Stimulated activated memory B cell treated with anti-CD40 and anti-IgM and Interleukin-4, amounts not matched to agents 10 μg/mL and 1 μg/mL and 100 μg/mL, for 72 hours (primary cell): Measurements from ENCODE around the gene IGSF3.

Experiments
- ATAC-seq: fragments of 150-1000 bp; cut with Tn5 transposase; 2 replicates; pipeline ENCODE4 v1.10.0; 2021
- H3K27ac Mint-ChIP-seq: one replicate; pipeline ENCODE4 v1.8.0; 2022; ENCODE audit warnings: mild to moderate bottlenecking, mixed read lengths
- H3K27me3 Mint-ChIP-seq: one replicate; pipeline ENCODE4 v1.8.0; 2022; ENCODE audit warnings: mixed read lengths
- H3K36me3 Mint-ChIP-seq: one replicate; pipeline ENCODE4 v1.8.0; 2022; ENCODE audit warnings: mixed read lengths
- H3K4me1 Mint-ChIP-seq: one replicate; pipeline ENCODE4 v1.8.0; 2022; ENCODE audit warnings: mixed read lengths
- H3K4me3 Mint-ChIP-seq: one replicate; pipeline ENCODE4 v1.8.0; 2022; ENCODE audit warnings: mild to moderate bottlenecking, moderate library complexity, mixed read lengths
- H3K9me3 Mint-ChIP-seq: one replicate; pipeline ENCODE4 v1.8.0; 2022; ENCODE audit warnings: mixed read lengths

Gene IGSF3

GRCh38 chr1:116667575-116668105, at the start of gene IGSF3:
Gene IGSF3 (minus strand): TSS chr1:116667733. CDS start chr1:116666326, 1,407 bp downstream.
- Mint-ChIP-seq H3K4me1 (peaks cover 16% of the 10 kb centered on the region), H3K4me3 (peak within 1 kb of the TSS; percentile 77), H3K27ac (no peak within 1 kb of the TSS), H3K27me3 (peaks cover 53% of the 10 kb centered on the region), H3K9me3 (no peaks in the 10 kb centered on the region), H3K36me3 (peaks cover 22% of the 10 kb centered on the region)
- peak; percentile 79 for ATAC-seq

GRCh38 chr1:116717318-116717717, 49.8 kb upstream of the IGSF3 start:
- no peak overlapping the region for H3K27ac Mint-ChIP-seq
- H3K27me3 Mint-ChIP-seq, result no peaks in the 10 kb centered on the region
- no peak for ATAC-seq
- H3K4me3 Mint-ChIP-seq, result no peak overlapping the region
- no peaks in the 10 kb centered on the region for H3K36me3 Mint-ChIP-seq
- peaks cover 5% of the 10 kb centered on the region for H3K4me1 Mint-ChIP-seq
- no peaks in the 10 kb centered on the region for H3K9me3 Mint-ChIP-seq

- ATAC-seq, result no peak
- Mint-ChIP-seq H3K4me3 (no peak overlapping the region), H3K27me3 (no peaks in the 10 kb centered on the region), H3K4me1 (peaks cover 5% of the 10 kb centered on the region), H3K36me3 (no peaks in the 10 kb centered on the region), H3K9me3 (no peaks in the 10 kb centered on the region), H3K27ac (no peak overlapping the region)
These were observed 48.9 kb upstream of the IGSF3 start for GRCh38 chr1:116716391-116716790.

- Mint-ChIP-seq H3K9me3 (no peaks in the 10 kb centered on the region), H3K36me3 (no peaks in the 10 kb centered on the region), H3K4me1 (peaks cover 5% of the 10 kb centered on the region), H3K27ac (no peak overlapping the region), H3K4me3 (no peak overlapping the region), H3K27me3 (peaks cover 19% of the 10 kb centered on the region)
- no peak for ATAC-seq
These were observed 45.9 kb upstream of the IGSF3 start for GRCh38 chr1:116713474-116713873.

GRCh38 chr1:116712510-116712909, 45.0 kb upstream of the IGSF3 start:
- no peak for ATAC-seq
- Mint-ChIP-seq H3K4me3 (no peak overlapping the region), H3K27me3 (peaks cover 29% of the 10 kb centered on the region), H3K27ac (no peak overlapping the region), H3K4me1 (peaks cover 5% of the 10 kb centered on the region), H3K36me3 (no peaks in the 10 kb centered on the region), H3K9me3 (no peaks in the 10 kb centered on the region)

GRCh38 chr1:116711263-116711840, 43.8 kb upstream of the IGSF3 start:
- H3K27ac Mint-ChIP-seq, result no peak overlapping the region
- no peaks in the 10 kb centered on the region for H3K36me3 Mint-ChIP-seq
- H3K4me3 Mint-ChIP-seq, result no peak overlapping the region
- ATAC-seq, result peak; percentile 51
- H3K9me3 Mint-ChIP-seq, result no peaks in the 10 kb centered on the region
- H3K4me1 Mint-ChIP-seq, result peaks cover 5% of the 10 kb centered on the region
- peaks cover 33% of the 10 kb centered on the region for H3K27me3 Mint-ChIP-seq

- Mint-ChIP-seq H3K27me3 (peaks cover 33% of the 10 kb centered on the region), H3K27ac (no peak overlapping the region), H3K9me3 (no peaks in the 10 kb centered on the region), H3K4me3 (no peak overlapping the region), H3K36me3 (no peaks in the 10 kb centered on the region), H3K4me1 (peaks cover 5% of the 10 kb centered on the region)
- no peak for ATAC-seq
These were observed 43.1 kb upstream of the IGSF3 start for GRCh38 chr1:116710420-116711262.

GRCh38 chr1:116709666-116710167, 42.2 kb upstream of the IGSF3 start:
- no peaks in the 10 kb centered on the region for H3K9me3 Mint-ChIP-seq

GRCh38 chr1:116708255-116708900, 40.8 kb upstream of the IGSF3 start:
- no peak for ATAC-seq
- Mint-ChIP-seq H3K9me3 (no peaks in the 10 kb centered on the region), H3K36me3 (no peaks in the 10 kb centered on the region), H3K27me3 (peaks cover 33% of the 10 kb centered on the region), H3K4me3 (no peak overlapping the region), H3K4me1 (peaks cover 5% of the 10 kb centered on the region), H3K27ac (no peak overlapping the region)

More at GRCh38 chr1:116709666-116710167, 42.2 kb upstream of the IGSF3 start:
- Mint-ChIP-seq H3K4me1 (peaks cover 5% of the 10 kb centered on the region), H3K4me3 (no peak overlapping the region), H3K36me3 (no peaks in the 10 kb centered on the region), H3K27ac (no peak overlapping the region), H3K27me3 (peaks cover 33% of the 10 kb centered on the region)
- ATAC-seq, result no peak

GRCh38 chr1:116706841-116707240, 39.3 kb upstream of the IGSF3 start:
- H3K27ac Mint-ChIP-seq, result no peak overlapping the region
- H3K27me3 Mint-ChIP-seq, result peaks cover 33% of the 10 kb centered on the region
- no peaks in the 10 kb centered on the region for H3K4me1 Mint-ChIP-seq
- H3K4me3 Mint-ChIP-seq, result no peak overlapping the region
- no peaks in the 10 kb centered on the region for H3K9me3 Mint-ChIP-seq
- no peaks in the 10 kb centered on the region for H3K36me3 Mint-ChIP-seq
- ATAC-seq, result no peak

GRCh38 chr1:116706123-116706522, 38.6 kb upstream of the IGSF3 start:
- Mint-ChIP-seq H3K9me3 (no peaks in the 10 kb centered on the region), H3K36me3 (no peaks in the 10 kb centered on the region), H3K4me3 (no peak overlapping the region), H3K4me1 (no peaks in the 10 kb centered on the region), H3K27me3 (peaks cover 33% of the 10 kb centered on the region), H3K27ac (no peak overlapping the region)
- no peak for ATAC-seq

- H3K27me3 Mint-ChIP-seq, result peaks cover 17% of the 10 kb centered on the region
- no peak overlapping the region for H3K4me3 Mint-ChIP-seq
- no peaks in the 10 kb centered on the region for H3K4me1 Mint-ChIP-seq
- H3K27ac Mint-ChIP-seq, result no peak overlapping the region
- H3K9me3 Mint-ChIP-seq, result no peaks in the 10 kb centered on the region
- no peaks in the 10 kb centered on the region for H3K36me3 Mint-ChIP-seq
- ATAC-seq, result no peak
These were observed 36.7 kb upstream of the IGSF3 start for GRCh38 chr1:116704278-116704677.

GRCh38 chr1:116699605-116700004, 32.1 kb upstream of the IGSF3 start:
- no peak for ATAC-seq
- Mint-ChIP-seq H3K27me3 (no peaks in the 10 kb centered on the region), H3K4me1 (no peaks in the 10 kb centered on the region), H3K27ac (no peak overlapping the region), H3K36me3 (no peaks in the 10 kb centered on the region), H3K4me3 (no peak overlapping the region), H3K9me3 (no peaks in the 10 kb centered on the region)

GRCh38 chr1:116698244-116698595, 30.7 kb upstream of the IGSF3 start:
- Mint-ChIP-seq H3K9me3 (peaks cover 2% of the 10 kb centered on the region), H3K4me3 (no peak overlapping the region), H3K27ac (no peak overlapping the region), H3K4me1 (no peaks in the 10 kb centered on the region), H3K27me3 (peaks cover 6% of the 10 kb centered on the region), H3K36me3 (no peaks in the 10 kb centered on the region)
- no peak for ATAC-seq

GRCh38 chr1:116697548-116698243, 30.2 kb upstream of the IGSF3 start:
- H3K36me3 Mint-ChIP-seq, result no peaks in the 10 kb centered on the region
- no peak overlapping the region for H3K4me3 Mint-ChIP-seq
- peaks cover 2% of the 10 kb centered on the region for H3K9me3 Mint-ChIP-seq
- no peaks in the 10 kb centered on the region for H3K4me1 Mint-ChIP-seq
- no peak overlapping the region for H3K27ac Mint-ChIP-seq
- no peak for ATAC-seq
- H3K27me3 Mint-ChIP-seq, result peaks cover 11% of the 10 kb centered on the region
